ENCODE results near the gene DNMBP.
A peak's percentile ranks its signal among the peaks of the same experiment; 100 is the strongest.
"Not testable (repeated sequence)": the region's sequence is repeated elsewhere in the genome, so short reads cannot be mapped to it uniquely, and the experiment has no call there.

Gene DNMBP

GRCh38 chr10:99953510-99953909 is 56.2 kb downstream of the DNMBP start:
- H3K9ac ChIP-seq (ENCODE audit: low read depth in 1 of 2, low read length in 2 of 2); H3K27ac ChIP-seq (ENCODE audit: low read depth in 2 of 2, low read length in 2 of 2); H3K4me1 ChIP-seq (ENCODE audit: control insufficient read depth in 2 of 2, insufficient read depth in 2 of 2, low read length in 2 of 2); H3K9me3 ChIP-seq (ENCODE audit: control insufficient read depth in 2 of 2, low read length in 2 of 2); H3K4me3 ChIP-seq (ENCODE audit: low read length in 2 of 2); H3K27me3 ChIP-seq (ENCODE audit: control insufficient read depth in 2 of 2, insufficient read depth in 2 of 2, low read length in 2 of 2): not testable (repeated sequence)
- H3K36me3 ChIP-seq (ENCODE audit: control insufficient read depth in 2 of 2, insufficient read depth in 2 of 2, low read length in 2 of 2), result peaks cover 7 to 16% of the 10 kb centered on the region in 2 donors

GRCh38 chr10:99952799-99953198 is 56.9 kb downstream of the DNMBP start:
- no peak overlapping the region for H3K9ac ChIP-seq (ENCODE audit: low read depth in 1 of 2, low read length in 2 of 2)
- no peaks in the 10 kb centered on the region for H3K9me3 ChIP-seq (ENCODE audit: control insufficient read depth in 2 of 2, low read length in 2 of 2)
- H3K4me3 ChIP-seq (ENCODE audit: low read length in 2 of 2), result no peak overlapping the region
- no peaks in the 10 kb centered on the region for H3K4me1 ChIP-seq (ENCODE audit: control insufficient read depth in 2 of 2, insufficient read depth in 2 of 2, low read length in 2 of 2)
- peaks cover 7 to 16% of the 10 kb centered on the region in 2 donors for H3K36me3 ChIP-seq (ENCODE audit: control insufficient read depth in 2 of 2, insufficient read depth in 2 of 2, low read length in 2 of 2)
- no peaks in the 10 kb centered on the region for H3K27me3 ChIP-seq (ENCODE audit: control insufficient read depth in 2 of 2, insufficient read depth in 2 of 2, low read length in 2 of 2)
- H3K27ac ChIP-seq (ENCODE audit: low read depth in 2 of 2, low read length in 2 of 2), result no peak overlapping the region

GRCh38 chr10:99946051-99946450 is 63.7 kb downstream of the DNMBP start:
- not testable (repeated sequence) for H3K4me3 ChIP-seq (ENCODE audit: low read length in 2 of 2); H3K4me1 ChIP-seq (ENCODE audit: control insufficient read depth in 2 of 2, insufficient read depth in 2 of 2, low read length in 2 of 2); H3K27me3 ChIP-seq (ENCODE audit: control insufficient read depth in 2 of 2, insufficient read depth in 2 of 2, low read length in 2 of 2); H3K36me3 ChIP-seq (ENCODE audit: control insufficient read depth in 2 of 2, insufficient read depth in 2 of 2, low read length in 2 of 2); H3K27ac ChIP-seq (ENCODE audit: low read depth in 2 of 2, low read length in 2 of 2); H3K9ac ChIP-seq (ENCODE audit: low read depth in 1 of 2, low read length in 2 of 2); H3K9me3 ChIP-seq (ENCODE audit: control insufficient read depth in 2 of 2, low read length in 2 of 2)

- Histone ChIP-seq H3K27me3 (ENCODE audit: control insufficient read depth in 2 of 2, insufficient read depth in 2 of 2, low read length in 2 of 2) (no peaks in the 10 kb centered on the region), H3K36me3 (ENCODE audit: control insufficient read depth in 2 of 2, insufficient read depth in 2 of 2, low read length in 2 of 2) (no peaks in the 10 kb centered on the region), H3K4me3 (ENCODE audit: low read length in 2 of 2) (no peak overlapping the region), H3K9me3 (ENCODE audit: control insufficient read depth in 2 of 2, low read length in 2 of 2) (no peaks in the 10 kb centered on the region), H3K27ac (ENCODE audit: low read depth in 2 of 2, low read length in 2 of 2) (no peak overlapping the region), H3K9ac (ENCODE audit: low read depth in 1 of 2, low read length in 2 of 2) (no peak overlapping the region), H3K4me1 (ENCODE audit: control insufficient read depth in 2 of 2, insufficient read depth in 2 of 2, low read length in 2 of 2) (no peaks in the 10 kb centered on the region)
Measured at GRCh38 chr10:99945263-99945662, 64.5 kb downstream of the DNMBP start.

- Histone ChIP-seq H3K27ac (ENCODE audit: low read depth in 2 of 2, low read length in 2 of 2) (no peak overlapping the region), H3K4me1 (ENCODE audit: control insufficient read depth in 2 of 2, insufficient read depth in 2 of 2, low read length in 2 of 2) (no peaks in the 10 kb centered on the region), H3K9me3 (ENCODE audit: control insufficient read depth in 2 of 2, low read length in 2 of 2) (no peaks in the 10 kb centered on the region), H3K27me3 (ENCODE audit: control insufficient read depth in 2 of 2, insufficient read depth in 2 of 2, low read length in 2 of 2) (no peaks in the 10 kb centered on the region), H3K9ac (ENCODE audit: low read depth in 1 of 2, low read length in 2 of 2) (no peak overlapping the region), H3K36me3 (ENCODE audit: control insufficient read depth in 2 of 2, insufficient read depth in 2 of 2, low read length in 2 of 2) (no peaks in the 10 kb centered on the region), H3K4me3 (ENCODE audit: low read length in 2 of 2) (no peak overlapping the region)
Measured at GRCh38 chr10:99944860-99945259, 64.9 kb downstream of the DNMBP start.

- Histone ChIP-seq H3K9ac (ENCODE audit: low read depth in 1 of 2, low read length in 2 of 2) (no peak overlapping the region), H3K4me1 (ENCODE audit: control insufficient read depth in 2 of 2, insufficient read depth in 2 of 2, low read length in 2 of 2) (no peaks in the 10 kb centered on the region), H3K27me3 (ENCODE audit: control insufficient read depth in 2 of 2, insufficient read depth in 2 of 2, low read length in 2 of 2) (no peaks in the 10 kb centered on the region), H3K27ac (ENCODE audit: low read depth in 2 of 2, low read length in 2 of 2) (no peak overlapping the region), H3K9me3 (ENCODE audit: control insufficient read depth in 2 of 2, low read length in 2 of 2) (no peaks in the 10 kb centered on the region), H3K36me3 (ENCODE audit: control insufficient read depth in 2 of 2, insufficient read depth in 2 of 2, low read length in 2 of 2) (no peaks in the 10 kb centered on the region), H3K4me3 (ENCODE audit: low read length in 2 of 2) (no peak overlapping the region)
Measured at GRCh38 chr10:99943908-99944307, 65.8 kb downstream of the DNMBP start.

GRCh38 chr10:99941942-99942820 is 67.6 kb downstream of the DNMBP start:
- H3K4me3 ChIP-seq (ENCODE audit: low read length in 2 of 2), result no peak overlapping the region
- no peaks in the 10 kb centered on the region for H3K27me3 ChIP-seq (ENCODE audit: control insufficient read depth in 2 of 2, insufficient read depth in 2 of 2, low read length in 2 of 2)
- no peak overlapping the region for H3K9ac ChIP-seq (ENCODE audit: low read depth in 1 of 2, low read length in 2 of 2)
- no peaks in the 10 kb centered on the region for H3K36me3 ChIP-seq (ENCODE audit: control insufficient read depth in 2 of 2, insufficient read depth in 2 of 2, low read length in 2 of 2)
- H3K9me3 ChIP-seq (ENCODE audit: control insufficient read depth in 2 of 2, low read length in 2 of 2), result no peaks in the 10 kb centered on the region
- H3K27ac ChIP-seq (ENCODE audit: low read depth in 2 of 2, low read length in 2 of 2), result no peak overlapping the region
- H3K4me1 ChIP-seq (ENCODE audit: control insufficient read depth in 2 of 2, insufficient read depth in 2 of 2, low read length in 2 of 2), result peaks cover 0 to 8% of the 10 kb centered on the region in 2 donors

- peaks cover 0 to 8% of the 10 kb centered on the region in 2 donors for H3K4me1 ChIP-seq (ENCODE audit: control insufficient read depth in 2 of 2, insufficient read depth in 2 of 2, low read length in 2 of 2)
- H3K27me3 ChIP-seq (ENCODE audit: control insufficient read depth in 2 of 2, insufficient read depth in 2 of 2, low read length in 2 of 2), result no peaks in the 10 kb centered on the region
- H3K9me3 ChIP-seq (ENCODE audit: control insufficient read depth in 2 of 2, low read length in 2 of 2), result no peaks in the 10 kb centered on the region
- H3K27ac ChIP-seq (ENCODE audit: low read depth in 2 of 2, low read length in 2 of 2), result no peak overlapping the region
- no peak overlapping the region for H3K4me3 ChIP-seq (ENCODE audit: low read length in 2 of 2)
- no peaks in the 10 kb centered on the region for H3K36me3 ChIP-seq (ENCODE audit: control insufficient read depth in 2 of 2, insufficient read depth in 2 of 2, low read length in 2 of 2)
- H3K9ac ChIP-seq (ENCODE audit: low read depth in 1 of 2, low read length in 2 of 2), result no peak overlapping the region
Measured at GRCh38 chr10:99938563-99938962, 71.2 kb downstream of the DNMBP start.

GRCh38 chr10:99937630-99938029 is 72.1 kb downstream of the DNMBP start:
- H3K4me3 ChIP-seq (ENCODE audit: low read length in 2 of 2), result no peak overlapping the region
- H3K4me1 ChIP-seq (ENCODE audit: control insufficient read depth in 2 of 2, insufficient read depth in 2 of 2, low read length in 2 of 2), result peaks cover 0 to 8% of the 10 kb centered on the region in 2 donors
- peak overlapping the region in 1 of 2 donors; percentile 2 for H3K27ac ChIP-seq (ENCODE audit: low read depth in 2 of 2, low read length in 2 of 2)
- H3K9me3 ChIP-seq (ENCODE audit: control insufficient read depth in 2 of 2, low read length in 2 of 2), result no peaks in the 10 kb centered on the region
- H3K27me3 ChIP-seq (ENCODE audit: control insufficient read depth in 2 of 2, insufficient read depth in 2 of 2, low read length in 2 of 2), result no peaks in the 10 kb centered on the region
- H3K9ac ChIP-seq (ENCODE audit: low read depth in 1 of 2, low read length in 2 of 2), result no peak overlapping the region
- H3K36me3 ChIP-seq (ENCODE audit: control insufficient read depth in 2 of 2, insufficient read depth in 2 of 2, low read length in 2 of 2), result no peaks in the 10 kb centered on the region

- H3K9ac ChIP-seq (ENCODE audit: low read depth in 1 of 2, low read length in 2 of 2); H3K9me3 ChIP-seq (ENCODE audit: control insufficient read depth in 2 of 2, low read length in 2 of 2): not testable (repeated sequence)
- peak overlapping the region; percentile 89 to 97 for H3K27ac ChIP-seq (ENCODE audit: low read depth in 2 of 2, low read length in 2 of 2)
Measured at GRCh38 chr10:99932203-99932957, 77.4 kb downstream of the DNMBP start.

More at GRCh38 chr10:99932203-99932957, 77.4 kb downstream of the DNMBP start:
- not testable (repeated sequence) for H3K27me3 ChIP-seq (ENCODE audit: control insufficient read depth in 2 of 2, insufficient read depth in 2 of 2, low read length in 2 of 2); H3K36me3 ChIP-seq (ENCODE audit: control insufficient read depth in 2 of 2, insufficient read depth in 2 of 2, low read length in 2 of 2)
- Histone ChIP-seq H3K4me3 (ENCODE audit: low read length in 2 of 2) (peak overlapping the region in 1 of 2 donors; percentile 9), H3K4me1 (ENCODE audit: control insufficient read depth in 2 of 2, insufficient read depth in 2 of 2, low read length in 2 of 2) (peaks cover 10 to 16% of the 10 kb centered on the region in 2 donors)

Data from mucosa of rectum (tissue), 2 donors.